Upper lobe of right lung (tissue), 1 donor: ENCODE measurements around the gene FAM8A1. TPM values are rescaled to one million over a fixed set of nuclear protein-coding genes. Genes with fewer than 3 reads are reported as not detected.

Experiments used
- ATAC-seq: fragments of 200-7000 bp; cut with Tn5 transposase; one replicate; pipeline ENCODE4 v1.9.1; 2020; ENCODE audit warnings: mild to moderate bottlenecking, moderate library complexity
- DNase-seq: peaks from one replicate; pipeline ENCODE4 v3.0.0-alpha.2; 2020
- H3K27ac ChIP-seq: fragments of 200-600 bp; one replicate; pipeline ENCODE4 v1.8.0; 2022
- H3K27me3 ChIP-seq: fragments of 200-600 bp; one replicate; pipeline ENCODE4 v1.8.0; 2022; ENCODE audit warnings: mild to moderate bottlenecking
- H3K36me3 ChIP-seq: fragments of 200-600 bp; one replicate; pipeline ENCODE4 v1.8.0; 2022
- H3K4me1 ChIP-seq: fragments of 200-600 bp; one replicate; pipeline ENCODE4 v1.8.0; 2022
- H3K4me3 ChIP-seq: fragments of 200-600 bp; one replicate; pipeline ENCODE4 v1.8.0; 2022; ENCODE audit warnings: mild to moderate bottlenecking
- H3K9me3 ChIP-seq: fragments of 200-600 bp; one replicate; pipeline ENCODE4 v1.8.0; 2022
- intact Hi-C: fragments of 100-400 bp; cut with DNase I; formaldehyde crosslinking; loops from one replicate; pipeline ENCODE4 v1.11.0; 2022
- total RNA-seq: library from RNA; stranded (reverse); fragmentation: NEBNext Ultra II Directional; extraction: Animal tissue kit (Norgen Biotek cat#: 25700); gene quantifications from one replicate; pipeline ENCODE4 v1.2.1, GENCODE V29; 2021
- TF ChIP-seq, protein P1 (sequence below): fragments of 200-600 bp; IDR thresholded peaks from one replicate; pipeline ENCODE4 v1.8.0; 2022; ENCODE audit warnings: antibody characterized with exemption
- donor health status: DM: no; HTN: yes; CAD: no; lungs with severe emphysema.

FAM8A1 gene
- total RNA-seq, 1 donor from 2014 or later, result 30.9 TPM

DNA sequence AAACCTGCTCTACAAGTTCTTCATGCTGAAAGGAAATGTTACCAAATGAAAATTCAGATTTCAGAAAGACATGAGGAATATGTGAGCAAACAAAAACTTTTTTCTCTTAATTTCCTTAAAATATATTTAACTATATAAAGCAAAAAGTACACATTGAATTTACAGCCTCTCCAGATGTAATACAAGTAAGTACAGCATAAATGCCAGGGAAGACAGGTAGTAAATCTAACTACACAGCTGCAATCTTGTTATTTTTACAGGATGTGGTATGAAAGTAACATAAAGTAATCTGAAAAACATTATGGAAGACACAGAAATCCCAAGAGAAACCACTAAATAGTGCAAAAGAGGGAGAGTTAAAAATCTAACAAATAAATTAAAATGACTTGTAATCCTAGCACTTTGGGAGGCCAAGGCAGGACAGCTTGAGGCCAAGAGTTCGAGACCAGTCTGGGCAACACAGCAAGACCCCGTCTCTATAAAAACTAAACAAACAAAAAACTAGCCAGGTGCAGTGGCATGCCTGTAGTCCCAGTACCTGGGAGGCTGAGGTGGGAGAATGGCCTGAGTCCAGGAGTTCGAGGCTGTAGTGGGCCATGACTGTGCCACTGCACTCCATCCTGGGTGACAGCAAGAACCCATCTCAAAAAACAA is 50.7 kb downstream of the FAM8A1 start:
- peaks cover 67% of the 10 kb centered on the region for H3K36me3 ChIP-seq
- no peak overlapping the region for H3K27ac ChIP-seq
- no peak for ATAC-seq

GRCh38 chr6:17653198-17653882 is 53.2 kb downstream of the FAM8A1 start:
- DNase-seq (no peak), ATAC-seq (no peak)
- Histone ChIP-seq H3K27ac (no peak overlapping the region), H3K4me3 (no peak overlapping the region), H3K27me3 (no peaks in the 10 kb centered on the region), H3K9me3 (no peaks in the 10 kb centered on the region), H3K4me1 (no peaks in the 10 kb centered on the region), H3K36me3 (peaks cover 57% of the 10 kb centered on the region)
- intact Hi-C loops, result no loop called here
- TF ChIP-seq, protein P1, sequence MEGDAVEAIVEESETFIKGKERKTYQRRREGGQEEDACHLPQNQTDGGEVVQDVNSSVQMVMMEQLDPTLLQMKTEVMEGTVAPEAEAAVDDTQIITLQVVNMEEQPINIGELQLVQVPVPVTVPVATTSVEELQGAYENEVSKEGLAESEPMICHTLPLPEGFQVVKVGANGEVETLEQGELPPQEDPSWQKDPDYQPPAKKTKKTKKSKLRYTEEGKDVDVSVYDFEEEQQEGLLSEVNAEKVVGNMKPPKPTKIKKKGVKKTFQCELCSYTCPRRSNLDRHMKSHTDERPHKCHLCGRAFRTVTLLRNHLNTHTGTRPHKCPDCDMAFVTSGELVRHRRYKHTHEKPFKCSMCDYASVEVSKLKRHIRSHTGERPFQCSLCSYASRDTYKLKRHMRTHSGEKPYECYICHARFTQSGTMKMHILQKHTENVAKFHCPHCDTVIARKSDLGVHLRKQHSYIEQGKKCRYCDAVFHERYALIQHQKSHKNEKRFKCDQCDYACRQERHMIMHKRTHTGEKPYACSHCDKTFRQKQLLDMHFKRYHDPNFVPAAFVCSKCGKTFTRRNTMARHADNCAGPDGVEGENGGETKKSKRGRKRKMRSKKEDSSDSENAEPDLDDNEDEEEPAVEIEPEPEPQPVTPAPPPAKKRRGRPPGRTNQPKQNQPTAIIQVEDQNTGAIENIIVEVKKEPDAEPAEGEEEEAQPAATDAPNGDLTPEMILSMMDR, result no peak

More for the DNA sequence above, 50.7 kb downstream of the FAM8A1 start:
- Histone ChIP-seq H3K4me1 (no peaks in the 10 kb centered on the region), H3K9me3 (no peaks in the 10 kb centered on the region), H3K27me3 (no peaks in the 10 kb centered on the region), H3K4me3 (no peak overlapping the region)
- intact Hi-C loops, result no loop called here
- TF ChIP-seq, protein P1, result no peak
- DNase-seq, result no peak

- no peaks in the 10 kb centered on the region for H3K9me3 ChIP-seq
- intact Hi-C loops, result no loop called here
- H3K4me3 ChIP-seq, result no peak overlapping the region
- no peaks in the 10 kb centered on the region for H3K27me3 ChIP-seq
- H3K36me3 ChIP-seq, result peaks cover 61% of the 10 kb centered on the region
- no peak overlapping the region for H3K27ac ChIP-seq
- TF ChIP-seq, protein P1, result no peak
- no peak for DNase-seq
- no peaks in the 10 kb centered on the region for H3K4me1 ChIP-seq
- ATAC-seq, result no peak
Measured at GRCh38 chr6:17656092-17656491, 56.0 kb downstream of the FAM8A1 start.

- peaks cover 62% of the 10 kb centered on the region for H3K36me3 ChIP-seq
- no peaks in the 10 kb centered on the region for H3K9me3 ChIP-seq
- H3K27ac ChIP-seq, result no peak overlapping the region
- DNase-seq (no peak), ATAC-seq (no peak)
- TF ChIP-seq, protein P1, result no peak
- no peaks in the 10 kb centered on the region for H3K27me3 ChIP-seq
- H3K4me1 ChIP-seq, result no peaks in the 10 kb centered on the region
- no peak overlapping the region for H3K4me3 ChIP-seq
- intact Hi-C loops, result no loop called here
Measured at GRCh38 chr6:17656644-17657043, 56.5 kb downstream of the FAM8A1 start.

Other genes starting within 250 kb of the FAM8A1 start
- 7.2 TPM for gene CAP2, start 206.7 kb upstream of the FAM8A1 start, total RNA-seq
- gene NUP153, start 106.6 kb downstream of the FAM8A1 start, total RNA-seq, result 33.5 TPM